Measurements from ENCODE around the gene CACNA1D. TPM values are rescaled to one million over a fixed set of nuclear protein-coding genes. Genes with fewer than 3 reads are reported as not detected.

Gene CACNA1D
- total RNA-seq, 1 donor from 2014 or later = 47.2 TPM

- H3K4me3 ChIP-seq = no peak overlapping the region
- no peaks in the 10 kb centered on the region for H3K9me3 ChIP-seq
- intact Hi-C loops (cut with DNase I) = no loop called here
- H3K4me1 ChIP-seq = no peaks in the 10 kb centered on the region
- DNase-seq (no peak), ATAC-seq (no peak)
- H3K36me3 ChIP-seq = no peaks in the 10 kb centered on the region
- no peaks in the 10 kb centered on the region for H3K27me3 ChIP-seq
- TF ChIP-seq, protein P1, sequence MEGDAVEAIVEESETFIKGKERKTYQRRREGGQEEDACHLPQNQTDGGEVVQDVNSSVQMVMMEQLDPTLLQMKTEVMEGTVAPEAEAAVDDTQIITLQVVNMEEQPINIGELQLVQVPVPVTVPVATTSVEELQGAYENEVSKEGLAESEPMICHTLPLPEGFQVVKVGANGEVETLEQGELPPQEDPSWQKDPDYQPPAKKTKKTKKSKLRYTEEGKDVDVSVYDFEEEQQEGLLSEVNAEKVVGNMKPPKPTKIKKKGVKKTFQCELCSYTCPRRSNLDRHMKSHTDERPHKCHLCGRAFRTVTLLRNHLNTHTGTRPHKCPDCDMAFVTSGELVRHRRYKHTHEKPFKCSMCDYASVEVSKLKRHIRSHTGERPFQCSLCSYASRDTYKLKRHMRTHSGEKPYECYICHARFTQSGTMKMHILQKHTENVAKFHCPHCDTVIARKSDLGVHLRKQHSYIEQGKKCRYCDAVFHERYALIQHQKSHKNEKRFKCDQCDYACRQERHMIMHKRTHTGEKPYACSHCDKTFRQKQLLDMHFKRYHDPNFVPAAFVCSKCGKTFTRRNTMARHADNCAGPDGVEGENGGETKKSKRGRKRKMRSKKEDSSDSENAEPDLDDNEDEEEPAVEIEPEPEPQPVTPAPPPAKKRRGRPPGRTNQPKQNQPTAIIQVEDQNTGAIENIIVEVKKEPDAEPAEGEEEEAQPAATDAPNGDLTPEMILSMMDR (IDR thresholded peaks at IDR 0.05) = no peak
- H3K27ac ChIP-seq = no peak overlapping the region
These were observed 222.6 kb downstream of the CACNA1D start for GRCh38 chr3:53716998-53717397.

- H3K27ac ChIP-seq = no peak overlapping the region
- TF ChIP-seq, protein P1 (IDR thresholded peaks at IDR 0.05) = no peak
- no peak for DNase-seq
- H3K9me3 ChIP-seq = no peaks in the 10 kb centered on the region
- no peaks in the 10 kb centered on the region for H3K27me3 ChIP-seq
- H3K4me1 ChIP-seq = no peaks in the 10 kb centered on the region
- no peak for ATAC-seq
- H3K36me3 ChIP-seq = peaks cover 6% of the 10 kb centered on the region
- intact Hi-C loops (cut with DNase I) = no loop called here
- no peak overlapping the region for H3K4me3 ChIP-seq
These were observed 224.1 kb downstream of the CACNA1D start for GRCh38 chr3:53718462-53718861.

- Histone ChIP-seq H3K9me3 (no peaks in the 10 kb centered on the region), H3K27ac (no peak overlapping the region), H3K4me3 (no peak overlapping the region), H3K27me3 (no peaks in the 10 kb centered on the region), H3K36me3 (peaks cover 6% of the 10 kb centered on the region), H3K4me1 (no peaks in the 10 kb centered on the region)
- DNase-seq (no peak), ATAC-seq (no peak)
- intact Hi-C loops (cut with DNase I) = loop anchor here (10.0 kb wide), 1 partner anchor 415 kb away; no protein-coding TSS in a partner anchor
- TF ChIP-seq, protein P1 (IDR thresholded peaks at IDR 0.05) = no peak
These were observed 225.4 kb downstream of the CACNA1D start for GRCh38 chr3:53719796-53720195.

- Histone ChIP-seq H3K27ac (no peak overlapping the region), H3K36me3 (peaks cover 6% of the 10 kb centered on the region), H3K27me3 (no peaks in the 10 kb centered on the region), H3K9me3 (no peaks in the 10 kb centered on the region), H3K4me3 (no peak overlapping the region), H3K4me1 (no peaks in the 10 kb centered on the region)
- DNase-seq = no peak
- TF ChIP-seq, protein P1 (IDR thresholded peaks at IDR 0.05) = no peak
- intact Hi-C loops (cut with DNase I) = loop anchor here (10.0 kb wide), 1 partner anchor 417 kb away; no protein-coding TSS in a partner anchor
- ATAC-seq = no peak
These were observed 227.0 kb downstream of the CACNA1D start for GRCh38 chr3:53721187-53722119.

GRCh38 chr3:53724566-53724965 lies 230.2 kb downstream of the CACNA1D start:
- DNase-seq = no peak
- no peaks in the 10 kb centered on the region for H3K27me3 ChIP-seq
- H3K4me3 ChIP-seq = no peak overlapping the region
- no peak for ATAC-seq
- TF ChIP-seq, protein P1 (IDR thresholded peaks at IDR 0.05) = no peak
- H3K36me3 ChIP-seq = peaks cover 6% of the 10 kb centered on the region
- H3K9me3 ChIP-seq = no peaks in the 10 kb centered on the region
- H3K4me1 ChIP-seq = no peaks in the 10 kb centered on the region
- intact Hi-C loops (cut with DNase I) = loop anchor here (10.0 kb wide), 1 partner anchor 420 kb away; no protein-coding TSS in a partner anchor
- H3K27ac ChIP-seq = no peak overlapping the region

Measured in upper lobe of right lung (tissue), 1 donor.